ENCODE data around the gene GBA3.

The GBA3 gene

GRCh38 chr4:22780797-22781196 is 88.1 kb downstream of the GBA3 start:
- DNase-seq (ENCODE audit: low spot score): no peak

- DNase-seq (ENCODE audit: low spot score): peak; percentile 67
Measured at GRCh38 chr4:22787753-22788375, 95.1 kb downstream of the GBA3 start.

- DNase-seq (ENCODE audit: low spot score): no peak
Measured at GRCh38 chr4:22790631-22791030, 97.9 kb downstream of the GBA3 start.

GRCh38 chr4:22794732-22795131 is 102.0 kb downstream of the GBA3 start:
- DNase-seq (ENCODE audit: low spot score): no peak

GRCh38 chr4:22801391-22801790 is 108.7 kb downstream of the GBA3 start:
- DNase-seq (ENCODE audit: low spot score): no peak

- no peak for DNase-seq (ENCODE audit: low spot score)
Measured at GRCh38 chr4:22802876-22803275, 110.1 kb downstream of the GBA3 start.

GRCh38 chr4:22803512-22803911 is 110.8 kb downstream of the GBA3 start:
- no peak for DNase-seq (ENCODE audit: low spot score)

- no peak for DNase-seq (ENCODE audit: low spot score)
Measured at GRCh38 chr4:22814906-22815305, 122.2 kb downstream of the GBA3 start.

GRCh38 chr4:22824091-22824490 is 131.4 kb downstream of the GBA3 start:
- DNase-seq (ENCODE audit: low spot score): no peak

GRCh38 chr4:22842360-22843018 is 149.8 kb downstream of the GBA3 start:
- DNase-seq (ENCODE audit: low spot score): no peak

GRCh38 chr4:22848332-22848731 is 155.6 kb downstream of the GBA3 start:
- DNase-seq (ENCODE audit: low spot score): no peak

GRCh38 chr4:22850055-22850454 is 157.3 kb downstream of the GBA3 start:
- DNase-seq (ENCODE audit: low spot score): no peak

- DNase-seq (ENCODE audit: low spot score): no peak
Measured at GRCh38 chr4:22850630-22851029, 157.9 kb downstream of the GBA3 start.

GRCh38 chr4:22857411-22857810 is 164.7 kb downstream of the GBA3 start:
- no peak for DNase-seq (ENCODE audit: low spot score)

GRCh38 chr4:22859318-22859717 is 166.6 kb downstream of the GBA3 start:
- DNase-seq (ENCODE audit: low spot score): no peak

Measured in kidney tubule cell (primary cell).